HEK293 (cell line): ENCODE data around the gene EIF1AD.

Experiments used
- GLIS2 ChIP-seq: fragments of 450-650 bp; formaldehyde crosslinking; IDR thresholded peaks from 2 replicates; pipeline ENCODE4 v1.5.1; 2016; ENCODE audit warnings: missing biosample characterization, missing genetic modification characterization
- KLF8 ChIP-seq: fragments of 450-650 bp; formaldehyde crosslinking; IDR thresholded peaks from 2 replicates; pipeline ENCODE4 v1.5.1; 2016; ENCODE audit warnings: missing biosample characterization, missing genetic modification characterization
- OVOL3 ChIP-seq: fragments of 450-650 bp; formaldehyde crosslinking; IDR thresholded peaks from 2 replicates; pipeline ENCODE4 v1.5.1; 2016; ENCODE audit warnings: missing biosample characterization, missing genetic modification characterization
- PRDM6 ChIP-seq: fragments of 450-650 bp; formaldehyde crosslinking; IDR thresholded peaks from 2 replicates; pipeline ENCODE4 v1.5.1; 2017; ENCODE audit warnings: missing biosample characterization, missing genetic modification characterization
- SCRT2 ChIP-seq: fragments of 450-650 bp; formaldehyde crosslinking; IDR thresholded peaks from 2 replicates; pipeline ENCODE4 v1.5.1; 2016; ENCODE audit warnings: missing biosample characterization, missing genetic modification characterization
- SP7 ChIP-seq: fragments of 450-650 bp; formaldehyde crosslinking; IDR thresholded peaks from 2 replicates; pipeline ENCODE4 v1.5.1; 2016; ENCODE audit warnings: missing biosample characterization, missing genetic modification characterization
- ZFHX2 ChIP-seq: fragments of 450-650 bp; formaldehyde crosslinking; conservative IDR thresholded peaks from 2 replicates; pipeline ENCODE4 v1.5.1; 2016; ENCODE audit warnings: missing biosample characterization, missing genetic modification characterization
- ZNF112 ChIP-seq: fragments of 450-650 bp; formaldehyde crosslinking; IDR thresholded peaks from 2 replicates; pipeline ENCODE4 v1.5.0; 2017; ENCODE audit warnings: missing biosample characterization, missing genetic modification characterization
- ZNF175 ChIP-seq: fragments of 450-650 bp; formaldehyde crosslinking; IDR thresholded peaks from 2 replicates; pipeline ENCODE4 v1.5.1; 2016; ENCODE audit warnings: missing biosample characterization, missing genetic modification characterization
- ZNF202 ChIP-seq: fragments of 450-650 bp; formaldehyde crosslinking; IDR thresholded peaks from 2 replicates; pipeline ENCODE4 v1.5.1; 2016; ENCODE audit warnings: missing biosample characterization, missing genetic modification characterization, borderline replicate concordance
- ZNF211 ChIP-seq: fragments of 450-650 bp; formaldehyde crosslinking; IDR thresholded peaks from 2 replicates; pipeline ENCODE4 v1.5.1; 2016; ENCODE audit warnings: low read depth, missing biosample characterization, missing genetic modification characterization
- ZNF24 ChIP-seq: fragments of 450-650 bp; formaldehyde crosslinking; IDR thresholded peaks from 2 replicates; pipeline ENCODE4 v1.5.1; 2016; ENCODE audit warnings: missing biosample characterization, missing genetic modification characterization
- ZNF266 ChIP-seq: fragments of 450-650 bp; formaldehyde crosslinking; IDR thresholded peaks from 2 replicates; pipeline ENCODE4 v1.5.1; 2016; ENCODE audit warnings: missing biosample characterization, missing genetic modification characterization, low read depth
- ZNF280D ChIP-seq: fragments of 450-650 bp; formaldehyde crosslinking; IDR thresholded peaks from 2 replicates; pipeline ENCODE4 v1.5.1; 2016; ENCODE audit warnings: missing biosample characterization, missing genetic modification characterization
- ZNF350 ChIP-seq: fragments of 450-650 bp; formaldehyde crosslinking; IDR thresholded peaks from 2 replicates; pipeline ENCODE4 v1.5.0; 2017; ENCODE audit warnings: missing biosample characterization, mild to moderate bottlenecking, missing genetic modification characterization
- ZNF391 ChIP-seq: fragments of 450-650 bp; formaldehyde crosslinking; IDR thresholded peaks from 2 replicates; pipeline ENCODE4 v1.5.1; 2016; ENCODE audit warnings: low read depth, missing biosample characterization, missing genetic modification characterization, borderline replicate concordance
- ZNF416 ChIP-seq: fragments of 450-650 bp; formaldehyde crosslinking; IDR thresholded peaks from 2 replicates; pipeline ENCODE4 v1.5.1; 2016; ENCODE audit warnings: missing biosample characterization, missing genetic modification characterization
- ZNF513 ChIP-seq: fragments of 450-650 bp; IDR thresholded peaks from 2 replicates; pipeline ENCODE4 v1.5.1; 2018; ENCODE audit warnings: missing biosample characterization, missing genetic modification characterization
- ZNF549 ChIP-seq: fragments of 450-650 bp; IDR thresholded peaks from 2 replicates; pipeline ENCODE4 v1.5.1; 2018; ENCODE audit warnings: missing biosample characterization, missing genetic modification characterization, mild to moderate bottlenecking, inconsistent platforms, moderate library complexity
- ZNF600 ChIP-seq: fragments of 450-650 bp; formaldehyde crosslinking; IDR thresholded peaks from 2 replicates; pipeline ENCODE4 v1.5.1; 2016; ENCODE audit warnings: missing biosample characterization, missing genetic modification characterization
- ZNF639 ChIP-seq: fragments of 450-650 bp; formaldehyde crosslinking; IDR thresholded peaks from 2 replicates; pipeline ENCODE4 v1.5.1; 2016; ENCODE audit warnings: missing biosample characterization, missing genetic modification characterization
- ZNF660 ChIP-seq: fragments of 450-650 bp; IDR thresholded peaks from 2 replicates; pipeline ENCODE4 v1.5.1; 2018; ENCODE audit warnings: missing biosample characterization, mild to moderate bottlenecking, missing genetic modification characterization
- ZNF664 ChIP-seq: fragments of 450-650 bp; formaldehyde crosslinking; IDR thresholded peaks from 2 replicates; pipeline ENCODE4 v1.5.1; 2016; ENCODE audit warnings: missing biosample characterization, missing genetic modification characterization
- ZSCAN18 ChIP-seq: fragments of 450-650 bp; formaldehyde crosslinking; IDR thresholded peaks from 2 replicates; pipeline ENCODE4 v1.5.1; 2016; ENCODE audit warnings: missing biosample characterization, missing genetic modification characterization

The EIF1AD gene

GRCh38 chr11:66001942-66002647 is at the start of gene EIF1AD, which contains the start of gene BANF1 (continued):
- TF ChIP-seq GLIS2 (tag by site-specific recombination) = peak; percentile 55
- peak; percentile 38; the same call in 1 of the 2 replicates for TF ChIP-seq SCRT2 (tag by site-specific recombination)
- TF ChIP-seq ZNF549 (tag by site-specific recombination) = no peak
- peak; percentile 100 for TF ChIP-seq ZNF639 (tag by site-specific recombination)
- no peak; the same call in 1 of the 2 replicates for TF ChIP-seq ZNF350 (tag by site-specific recombination)
- TF ChIP-seq KLF8 (tag by site-specific recombination) = peak; percentile 99
- peak; percentile 97 for TF ChIP-seq ZNF391
- peak; percentile 45; the same call in 1 of the 2 replicates for TF ChIP-seq OVOL3 (tag by site-specific recombination)
- no peak for TF ChIP-seq ZNF112 (tag by site-specific recombination)
- TF ChIP-seq ZNF660 (tag by site-specific recombination) = peak; percentile 97
- TF ChIP-seq ZNF202 (tag by site-specific recombination) = no peak
- TF ChIP-seq ZNF600 (tag by site-specific recombination) = peak; percentile 70; the same call in 1 of the 2 replicates
- TF ChIP-seq ZNF664 (tag by site-specific recombination) = peak; percentile 72
- TF ChIP-seq ZNF280D (tag by site-specific recombination) = peak; percentile 47; the same call in 1 of the 2 replicates
- peak; percentile 29; the same call in 1 of the 2 replicates for TF ChIP-seq ZNF266 (tag by site-specific recombination)
- TF ChIP-seq SP7 = peak; percentile 93
- TF ChIP-seq ZNF211 = no peak
- no peak for TF ChIP-seq ZNF175 (tag by site-specific recombination)
- TF ChIP-seq PRDM6 = no peak
- TF ChIP-seq ZFHX2 (tag by site-specific recombination) = peak; percentile 64
- TF ChIP-seq ZNF24 (tag by site-specific recombination) = peak; percentile 94
- TF ChIP-seq ZNF416 (tag by site-specific recombination) = no peak
- no peak for TF ChIP-seq ZSCAN18 (tag by site-specific recombination)
- no peak for TF ChIP-seq ZNF513
